GM12875 (cell line): Measurements from ENCODE around the gene MTTP.

Source experiments
- H3K4me3 ChIP-seq: one replicate; pipeline ENCODE4 v1.5.1; 2011; ENCODE audit warnings: low read depth, low read length, control low read depth
- CTCF ChIP-seq: IDR thresholded peaks from 2 replicates; pipeline ENCODE4 v1.5.1; 2011; ENCODE audit warnings: low read depth, mild to moderate bottlenecking, control low read depth, inconsistent platforms, low read length, moderate library complexity, borderline replicate concordance; ENCODE audit not compliant: insufficient read depth

Gene MTTP

DNA sequence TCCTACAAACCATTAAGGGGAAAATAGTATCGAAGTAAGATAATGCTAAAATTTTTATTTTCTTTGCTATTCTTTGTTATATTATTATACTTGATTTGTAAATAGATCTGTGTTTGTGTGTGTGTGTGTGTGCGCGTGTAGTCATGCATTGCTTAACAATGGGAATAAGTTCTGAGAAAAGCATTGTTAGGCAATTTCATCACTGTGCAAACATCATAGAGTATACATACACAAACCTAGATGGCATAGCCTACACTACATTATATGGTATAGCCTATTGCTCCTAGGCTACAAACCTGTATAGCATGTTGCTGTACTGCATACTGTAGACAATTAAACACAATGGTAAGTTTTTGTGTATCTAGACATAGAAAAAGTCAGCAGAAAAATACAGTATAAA, 17.1 kb downstream of the MTTP start:
- H3K4me3 ChIP-seq = no peak overlapping the region
- TF ChIP-seq CTCF = no peak

GRCh38 chr4:99593781-99594641, 19.4 kb downstream of the MTTP start:
- no peak overlapping the region for H3K4me3 ChIP-seq
- TF ChIP-seq CTCF = no peak

- TF ChIP-seq CTCF = no peak
- H3K4me3 ChIP-seq = no peak overlapping the region
Measured at GRCh38 chr4:99594818-99595217, 20.2 kb downstream of the MTTP start.

DNA sequence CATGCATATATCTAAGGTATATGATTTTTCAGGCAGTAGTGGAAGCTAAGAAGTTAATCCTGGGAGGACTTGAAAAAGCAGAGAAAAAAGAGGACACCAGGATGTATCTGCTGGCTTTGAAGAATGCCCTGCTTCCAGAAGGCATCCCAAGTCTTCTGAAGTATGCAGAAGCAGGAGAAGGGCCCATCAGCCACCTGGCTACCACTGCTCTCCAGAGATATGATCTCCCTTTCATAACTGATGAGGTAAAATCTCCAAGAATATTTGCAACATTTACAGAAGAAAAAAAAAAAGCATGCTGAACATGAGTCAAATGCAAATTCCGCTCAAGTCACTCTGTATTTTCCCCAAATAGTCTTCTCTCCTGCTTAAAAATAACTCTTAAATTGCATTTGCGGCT, 32.1 kb downstream of the MTTP start:
- no peak overlapping the region for H3K4me3 ChIP-seq
- TF ChIP-seq CTCF = no peak

GRCh38 chr4:99608417-99608816, 33.8 kb downstream of the MTTP start:
- no peak overlapping the region for H3K4me3 ChIP-seq
- no peak for TF ChIP-seq CTCF

DNA sequence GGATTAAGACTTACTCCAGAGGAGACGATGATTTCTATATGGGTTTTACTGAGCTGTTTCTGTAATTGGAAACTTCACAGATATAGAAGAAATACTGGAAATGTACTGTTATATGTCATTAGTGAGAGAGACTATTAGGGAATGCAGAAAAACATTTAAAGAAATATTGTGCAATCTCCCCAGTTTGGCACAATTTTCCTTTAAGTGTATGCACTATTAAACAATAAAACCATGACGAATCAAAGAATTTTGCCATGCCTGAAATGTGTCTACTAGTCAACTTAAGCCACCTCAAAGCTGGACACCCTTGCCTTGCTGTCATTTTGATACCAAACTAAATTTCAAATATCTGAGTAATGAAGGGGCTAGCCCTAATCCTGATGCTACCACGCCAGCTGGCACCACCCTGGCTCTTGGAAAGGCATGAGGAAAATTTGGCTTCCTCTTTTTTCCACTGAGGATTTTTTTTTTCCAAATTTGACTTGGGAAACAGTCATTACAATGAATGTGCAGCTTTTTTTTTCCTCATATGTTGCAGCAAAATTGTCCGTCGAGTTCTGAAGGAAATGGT, 36.1 kb downstream of the MTTP start:
- H3K4me3 ChIP-seq = no peak overlapping the region
- no peak for TF ChIP-seq CTCF

DNA sequence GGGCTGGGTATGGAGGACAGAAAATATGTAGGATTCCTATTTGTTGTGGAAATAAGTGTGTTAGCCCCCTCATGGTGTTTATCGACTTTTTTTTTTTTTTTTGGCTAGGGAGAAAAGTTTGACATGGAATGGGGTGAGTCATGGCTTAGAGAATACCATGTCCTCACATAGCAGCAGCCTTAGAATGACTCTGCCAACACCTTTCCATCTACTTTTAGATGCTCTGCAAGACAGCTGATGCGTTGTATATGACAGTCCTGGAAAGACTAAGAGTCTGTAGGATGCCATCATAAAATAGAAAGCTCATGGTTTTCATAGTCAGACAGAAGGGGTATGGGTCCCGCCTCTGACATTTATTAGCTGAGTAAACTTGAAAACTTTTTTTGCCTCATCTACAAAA, 37.7 kb downstream of the MTTP start:
- no peak for TF ChIP-seq CTCF
- no peak overlapping the region for H3K4me3 ChIP-seq
